GM21717 (cell line): ENCODE data around the gene MAP3K13.
A peak's percentile ranks its signal among the peaks of the same experiment; 100 is the strongest.

Experiments
- ATAC-seq: cut with Tn5 transposase; IDR thresholded peaks from one replicate; pipeline ENCODE4 v1.9.1; 2021; ENCODE audit warnings: mild to moderate bottlenecking, moderate library complexity; ENCODE audit not compliant: unreplicated experiment

Gene MAP3K13, protein sequence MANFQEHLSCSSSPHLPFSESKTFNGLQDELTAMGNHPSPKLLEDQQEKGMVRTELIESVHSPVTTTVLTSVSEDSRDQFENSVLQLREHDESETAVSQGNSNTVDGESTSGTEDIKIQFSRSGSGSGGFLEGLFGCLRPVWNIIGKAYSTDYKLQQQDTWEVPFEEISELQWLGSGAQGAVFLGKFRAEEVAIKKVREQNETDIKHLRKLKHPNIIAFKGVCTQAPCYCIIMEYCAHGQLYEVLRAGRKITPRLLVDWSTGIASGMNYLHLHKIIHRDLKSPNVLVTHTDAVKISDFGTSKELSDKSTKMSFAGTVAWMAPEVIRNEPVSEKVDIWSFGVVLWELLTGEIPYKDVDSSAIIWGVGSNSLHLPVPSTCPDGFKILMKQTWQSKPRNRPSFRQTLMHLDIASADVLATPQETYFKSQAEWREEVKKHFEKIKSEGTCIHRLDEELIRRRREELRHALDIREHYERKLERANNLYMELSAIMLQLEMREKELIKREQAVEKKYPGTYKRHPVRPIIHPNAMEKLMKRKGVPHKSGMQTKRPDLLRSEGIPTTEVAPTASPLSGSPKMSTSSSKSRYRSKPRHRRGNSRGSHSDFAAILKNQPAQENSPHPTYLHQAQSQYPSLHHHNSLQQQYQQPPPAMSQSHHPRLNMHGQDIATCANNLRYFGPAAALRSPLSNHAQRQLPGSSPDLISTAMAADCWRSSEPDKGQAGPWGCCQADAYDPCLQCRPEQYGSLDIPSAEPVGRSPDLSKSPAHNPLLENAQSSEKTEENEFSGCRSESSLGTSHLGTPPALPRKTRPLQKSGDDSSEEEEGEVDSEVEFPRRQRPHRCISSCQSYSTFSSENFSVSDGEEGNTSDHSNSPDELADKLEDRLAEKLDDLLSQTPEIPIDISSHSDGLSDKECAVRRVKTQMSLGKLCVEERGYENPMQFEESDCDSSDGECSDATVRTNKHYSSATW

DNA sequence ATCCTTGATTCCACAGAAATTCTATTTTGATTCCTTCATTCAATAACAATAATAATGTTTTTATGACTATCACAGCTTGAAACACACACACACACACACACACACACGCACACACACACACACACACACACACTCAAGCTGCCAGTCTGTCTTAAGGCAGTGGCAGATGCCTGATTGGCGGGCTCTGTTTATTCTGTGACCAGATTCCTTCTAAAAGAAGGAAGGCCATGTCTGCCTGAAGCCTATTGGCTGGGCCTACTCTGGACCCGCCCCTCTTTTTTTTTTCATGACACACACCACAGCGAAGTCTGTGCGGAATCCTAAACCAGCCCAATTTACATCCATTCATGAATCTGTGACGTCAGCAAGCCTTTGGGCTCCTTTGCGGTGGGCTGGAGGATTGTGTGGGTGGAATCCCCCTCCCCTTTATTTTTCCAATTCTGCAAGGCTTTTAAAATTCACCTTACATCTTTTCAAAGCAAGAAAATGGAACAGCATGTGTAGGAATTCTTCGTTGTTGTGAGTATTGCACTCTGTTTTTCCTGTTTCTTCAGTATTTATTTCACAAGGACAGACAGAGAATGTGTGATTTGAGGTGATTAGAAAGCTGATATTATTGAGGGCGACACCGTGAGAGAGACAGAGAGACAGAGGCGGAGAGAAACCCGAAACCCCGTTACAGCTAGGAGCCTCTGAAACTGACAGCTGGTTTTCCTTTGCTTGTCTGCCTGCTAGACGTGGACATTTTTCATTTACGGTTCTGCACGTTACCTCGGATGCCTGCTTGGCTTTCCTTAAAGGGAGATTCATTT, at the start of gene MAP3K13:
Gene MAP3K13, plus strand, starts transcription at position 287 of the 812 bp plus-strand sequence. CDS start 65,446 bp downstream, outside the sequence.
- ATAC-seq: peak; percentile 96

DNA sequence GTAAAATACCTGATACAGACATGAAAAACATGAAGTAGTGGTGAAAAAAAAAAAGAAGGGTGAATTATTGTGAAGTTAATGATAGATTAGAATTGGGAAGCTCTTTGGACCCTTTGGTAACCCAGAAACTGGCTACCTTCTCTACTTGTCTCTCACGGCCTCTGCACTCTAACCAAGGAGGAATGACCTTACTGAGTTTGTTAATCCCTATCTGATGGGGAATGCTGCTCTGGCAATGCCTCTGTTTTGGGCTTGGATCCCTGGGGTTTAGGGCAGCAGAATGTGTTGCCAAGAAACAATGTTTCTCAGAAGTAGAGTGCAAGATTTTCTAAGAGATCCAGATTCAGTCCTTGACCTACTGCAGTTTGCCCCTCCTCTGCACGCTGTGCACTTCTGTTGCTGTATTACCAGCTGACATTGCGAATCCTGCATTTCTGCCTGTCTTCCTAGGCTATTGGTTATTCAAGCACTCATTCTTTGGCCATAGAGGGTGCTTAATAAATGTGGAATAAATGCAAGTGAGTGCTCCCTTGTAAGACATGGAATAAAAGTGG, 49.2 kb upstream of the MAP3K13 start:
- ATAC-seq: no peak

DNA sequence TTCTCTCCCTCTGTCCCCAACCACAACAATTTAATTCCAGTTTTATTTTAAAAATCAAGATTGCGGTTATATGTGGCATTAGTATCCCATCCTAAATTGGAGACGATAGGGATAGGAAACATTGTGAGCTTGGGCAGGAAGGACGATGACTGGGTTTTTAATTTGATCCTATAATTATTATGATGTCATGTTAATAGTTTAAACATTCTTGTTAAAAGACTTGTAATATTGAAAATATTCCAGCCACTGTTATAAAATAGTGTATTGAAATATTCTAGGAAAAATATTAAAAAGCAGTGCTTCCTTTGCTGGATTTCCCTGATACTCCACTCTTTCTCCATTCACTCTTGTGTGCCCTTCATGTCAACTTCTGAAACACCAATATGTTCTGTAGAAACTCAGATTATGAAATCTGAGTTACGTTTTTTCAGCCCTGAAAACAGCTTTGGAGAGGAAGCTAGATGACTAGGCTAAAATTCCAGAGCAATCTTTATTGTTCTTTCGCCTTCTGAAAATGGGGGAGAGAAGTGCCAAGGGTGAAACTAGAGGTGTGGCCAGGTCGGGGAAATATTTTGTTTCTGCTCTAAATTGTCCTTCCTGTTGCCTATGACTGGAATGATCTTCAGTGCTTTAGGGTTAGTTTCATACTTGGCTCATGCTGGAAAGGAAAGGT, 46.1 kb upstream of the MAP3K13 start:
- ATAC-seq: no peak

DNA sequence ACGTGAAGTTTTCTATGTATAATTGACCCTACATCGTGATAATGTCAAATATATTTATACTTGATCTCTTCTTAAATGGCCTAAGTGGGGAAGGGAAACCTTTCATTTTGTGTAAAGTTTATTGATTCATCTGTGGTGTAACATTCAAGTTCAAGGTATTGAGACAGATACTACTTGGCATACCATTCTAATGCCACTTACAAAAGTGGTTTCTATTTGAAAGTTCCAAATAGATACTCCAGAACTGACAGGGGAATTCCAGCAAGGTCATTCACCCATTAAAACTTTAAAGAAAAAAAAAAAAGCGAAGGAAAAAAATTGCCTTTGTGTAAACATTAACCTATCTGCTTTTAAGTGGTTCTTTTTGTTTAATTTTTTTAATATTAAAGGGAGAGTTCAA, 45.3 kb upstream of the MAP3K13 start:
- ATAC-seq: no peak

DNA sequence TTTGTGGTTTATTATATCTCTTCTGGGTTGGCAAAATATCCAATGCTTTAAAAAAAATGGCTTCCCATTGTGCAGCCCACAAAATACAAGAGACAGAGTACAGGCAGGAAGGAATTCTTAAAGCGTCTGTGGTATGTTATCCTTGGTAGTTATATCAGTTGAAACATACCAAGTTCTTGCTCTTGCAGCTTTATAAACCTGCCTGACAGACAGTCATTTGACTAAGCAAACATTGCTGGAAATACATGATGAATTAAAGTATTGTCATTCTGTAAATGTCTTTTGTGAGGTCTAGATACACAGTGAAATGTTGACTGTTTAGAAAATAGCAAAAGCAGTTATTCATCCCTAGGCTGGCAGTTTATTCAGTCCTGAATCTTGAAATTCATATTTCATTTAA, 44.8 kb upstream of the MAP3K13 start:
- no peak for ATAC-seq

DNA sequence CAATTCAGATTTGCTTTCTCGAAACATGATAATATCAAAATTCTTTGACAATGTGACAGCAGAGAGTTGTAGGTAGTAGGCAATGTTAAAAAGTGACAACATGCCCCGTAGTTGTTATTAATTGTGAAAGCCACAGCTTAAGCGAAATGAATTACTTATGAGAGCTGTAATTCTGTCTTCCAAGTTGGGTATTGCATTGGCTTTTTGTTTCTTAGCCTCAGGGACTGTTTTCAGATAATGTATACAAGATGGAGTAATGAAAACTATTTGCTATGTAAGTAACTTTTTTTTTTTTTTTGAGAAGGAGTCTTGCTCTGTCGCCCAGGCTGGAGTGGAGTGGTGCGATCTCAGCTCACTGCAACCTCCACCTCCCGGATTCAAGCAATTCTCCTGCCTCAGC, 43.1 kb upstream of the MAP3K13 start:
- no peak for ATAC-seq

DNA sequence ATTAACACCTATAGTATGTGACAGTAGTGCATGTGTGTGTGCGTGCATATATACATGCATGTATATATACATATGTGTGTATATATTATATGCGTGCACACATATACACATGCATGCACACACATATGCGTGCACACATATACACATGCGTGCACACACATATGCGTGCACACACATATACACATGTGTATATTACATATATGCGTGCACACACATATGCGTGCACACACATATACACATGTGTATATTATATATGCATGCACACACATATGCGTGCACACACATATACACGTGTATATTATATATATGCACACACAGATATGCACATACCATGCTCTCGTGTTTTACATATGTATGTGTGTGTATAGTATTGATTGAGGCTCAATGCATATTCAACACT, 42.0 kb upstream of the MAP3K13 start:
- no peak for ATAC-seq

DNA sequence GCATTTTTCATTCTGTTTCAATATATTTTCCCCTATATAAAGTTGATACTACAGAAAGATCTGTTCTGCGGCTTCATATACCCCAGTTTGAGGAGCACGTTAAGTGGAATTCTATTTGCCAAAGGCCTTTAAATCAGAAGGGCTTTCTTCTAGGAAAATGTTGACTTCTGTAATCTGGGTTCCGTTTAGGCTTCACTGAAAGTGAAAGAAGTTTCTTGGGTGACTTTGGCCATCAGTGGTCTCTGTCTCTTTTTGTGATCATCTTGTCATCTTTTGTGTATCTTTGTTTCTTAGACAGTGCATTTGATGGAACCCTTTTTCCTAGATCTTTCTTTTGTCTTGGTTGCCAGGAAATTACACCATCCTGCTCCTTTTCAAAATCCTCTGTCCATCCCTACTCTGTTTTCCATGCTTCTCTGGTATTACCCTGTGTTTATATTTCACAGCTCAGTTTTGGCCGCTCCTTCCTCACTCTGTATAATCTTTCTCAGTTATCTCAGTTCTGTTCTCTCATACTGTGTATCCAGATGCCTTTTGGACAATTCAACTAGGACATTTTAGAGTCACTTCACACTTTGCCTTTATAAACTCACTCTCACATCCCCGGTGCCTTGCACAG, 40.7 kb upstream of the MAP3K13 start:
- no peak for ATAC-seq

DNA sequence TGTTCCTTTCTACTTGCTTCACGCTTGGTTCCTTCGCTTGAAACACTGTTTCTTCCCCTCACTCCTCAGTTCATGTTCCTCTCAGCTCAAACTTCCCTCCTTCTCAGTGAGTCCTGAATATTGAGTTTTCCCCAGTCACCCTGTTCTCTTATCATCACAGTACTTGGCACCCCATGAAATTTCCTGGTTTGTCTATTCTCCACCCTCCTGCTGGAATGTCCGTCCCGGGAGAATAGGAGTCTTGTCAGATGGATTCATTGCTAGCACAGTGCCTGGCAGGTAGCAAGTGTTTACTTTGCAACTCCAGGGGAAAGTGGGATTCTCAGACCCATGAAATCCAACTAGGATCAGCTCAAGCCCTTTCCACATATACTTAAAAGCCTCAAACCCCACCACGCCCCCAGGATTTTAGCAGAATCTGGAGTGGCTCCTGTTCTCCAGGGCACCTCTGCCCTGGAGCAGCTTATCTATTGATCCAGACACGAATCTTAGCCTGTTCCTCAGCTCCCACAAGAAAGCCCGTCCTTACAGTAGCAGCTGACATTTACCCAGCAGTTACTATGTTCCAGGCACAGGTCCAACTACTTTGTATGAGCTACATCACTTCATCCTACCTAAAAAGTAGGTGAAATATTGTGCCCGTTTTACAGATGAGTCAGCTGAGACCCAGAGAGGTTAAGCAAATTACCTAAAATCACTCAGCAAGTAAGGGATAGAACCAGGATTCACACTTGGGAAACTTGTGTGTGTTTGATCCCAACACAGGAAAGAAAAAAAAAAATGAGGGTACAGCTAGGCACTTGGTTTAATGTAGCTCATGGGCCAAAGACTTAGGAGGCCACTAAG, 36.8 kb upstream of the MAP3K13 start:
- no peak for ATAC-seq

DNA sequence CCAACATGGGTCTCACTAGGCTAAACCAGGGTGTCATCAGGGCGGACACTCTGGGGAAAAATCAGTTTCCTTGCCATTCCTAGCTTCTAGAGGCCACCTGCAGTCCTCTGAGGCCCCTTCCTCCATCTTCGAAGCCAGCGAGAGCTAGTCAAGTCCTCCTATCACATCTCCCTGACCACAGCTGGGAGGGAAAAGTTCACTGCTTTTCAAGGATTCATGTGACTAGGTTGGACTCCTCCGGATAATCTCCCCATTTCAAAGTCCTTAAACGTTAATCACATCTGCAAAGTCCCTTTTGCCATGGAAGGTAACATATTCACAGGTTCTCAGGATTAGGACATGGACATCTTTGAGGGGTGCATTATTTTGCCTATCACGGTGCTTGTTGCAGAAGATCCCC, 35.9 kb upstream of the MAP3K13 start:
- ATAC-seq: no peak

DNA sequence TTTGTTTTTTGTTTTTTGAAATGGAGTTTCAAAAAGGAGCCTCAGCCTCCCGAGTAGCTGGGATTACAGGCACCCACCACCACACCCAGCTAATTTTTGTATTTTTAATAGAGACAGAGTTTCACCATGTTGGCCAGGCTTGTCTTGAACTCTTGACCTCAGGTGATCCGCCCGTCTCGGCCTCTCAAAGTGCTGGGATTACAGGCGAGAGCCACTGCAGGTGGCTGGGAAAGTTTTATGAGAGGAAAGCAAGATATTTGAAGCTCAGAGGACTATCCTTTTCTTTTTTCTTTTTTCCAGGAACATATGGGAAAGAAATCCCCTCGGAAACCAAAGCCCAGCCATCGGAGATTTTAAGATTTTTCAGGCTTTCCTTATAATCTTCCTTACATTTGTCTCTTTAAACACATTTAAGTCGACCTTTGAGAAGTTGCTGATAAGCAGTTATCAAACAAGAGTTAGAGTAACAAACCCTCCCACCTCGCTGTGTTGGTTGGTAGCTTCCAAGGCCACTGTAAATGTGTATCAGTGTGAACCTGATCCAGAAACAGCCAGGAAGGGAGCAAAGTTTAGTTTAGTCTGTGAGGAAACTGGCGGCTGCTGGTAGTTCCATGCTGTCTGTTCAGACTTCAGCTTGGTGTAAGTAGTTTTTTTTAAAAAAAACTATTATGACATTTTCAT, 34.5 kb upstream of the MAP3K13 start:
- ATAC-seq: no peak

DNA sequence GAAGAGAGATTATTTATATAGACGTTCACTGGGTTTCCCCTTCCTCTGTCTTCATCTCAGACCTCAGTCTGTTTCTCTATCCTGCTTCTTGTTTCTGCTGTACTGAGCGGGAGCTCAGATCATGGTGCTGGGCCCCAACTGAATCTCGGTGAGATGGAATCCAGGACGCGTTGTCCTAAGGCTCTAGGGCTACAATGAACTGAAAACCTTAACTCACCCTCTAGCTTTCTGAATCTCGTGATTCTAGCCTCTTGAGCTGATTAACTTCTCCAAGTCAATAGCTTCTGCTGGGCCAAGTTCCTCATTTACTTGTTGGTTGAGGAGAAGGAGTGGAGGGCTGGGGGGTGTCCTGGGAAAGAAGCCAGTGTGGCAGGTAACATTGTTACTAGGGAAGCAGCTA, 32.7 kb upstream of the MAP3K13 start:
- no peak for ATAC-seq

DNA sequence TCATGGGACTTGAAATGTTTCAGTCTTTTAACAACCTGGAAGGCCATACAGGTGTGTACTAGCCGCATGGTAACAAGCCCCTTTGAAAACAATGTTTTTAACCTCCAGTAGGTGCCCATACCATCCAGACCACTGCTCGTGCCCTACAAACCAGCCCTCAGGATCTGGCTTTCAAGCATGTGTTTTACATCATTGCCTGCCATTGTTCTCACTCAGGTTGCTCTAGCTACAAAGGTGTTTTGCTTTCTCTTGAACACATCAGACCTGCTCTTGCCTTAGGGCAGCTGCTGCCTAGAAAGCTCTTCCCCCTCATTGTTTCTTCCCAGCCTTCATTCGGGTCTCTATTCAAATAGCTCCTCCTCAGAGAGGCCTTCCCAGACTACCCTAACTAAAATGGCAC, 32.3 kb upstream of the MAP3K13 start:
- ATAC-seq: no peak

DNA sequence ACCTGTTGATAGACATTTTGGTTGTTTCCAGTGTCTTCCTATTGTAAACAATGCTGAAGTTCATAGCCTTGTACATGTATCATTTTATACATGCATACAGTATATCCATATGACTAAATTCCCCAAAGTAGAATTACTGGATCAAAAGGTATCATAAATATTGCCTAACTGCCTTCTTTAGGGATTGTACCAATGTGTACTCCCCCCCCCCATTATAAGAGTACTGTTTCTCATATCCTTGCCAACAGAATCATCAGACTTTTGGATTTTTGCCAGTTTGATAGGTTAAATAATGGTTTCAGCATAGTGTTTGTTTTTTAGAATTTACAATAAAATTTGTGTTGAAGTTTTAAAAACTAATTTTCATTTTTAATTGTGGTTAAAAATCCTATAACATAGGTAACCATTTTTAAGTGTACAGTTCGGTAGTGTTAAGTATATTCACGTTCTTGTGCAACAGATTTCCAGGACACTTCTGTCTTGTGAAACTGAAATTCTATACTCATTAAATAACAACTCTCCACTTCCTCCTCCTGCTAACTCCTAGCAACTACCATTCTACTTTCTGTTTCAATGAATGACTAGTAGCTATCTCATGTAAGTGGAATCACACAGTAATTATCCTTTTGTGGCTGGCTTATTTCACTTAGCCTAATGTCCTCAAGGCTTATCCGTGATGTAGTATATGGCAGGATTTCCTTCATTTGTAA, 30.8 kb upstream of the MAP3K13 start:
- ATAC-seq: peak; percentile 95

DNA sequence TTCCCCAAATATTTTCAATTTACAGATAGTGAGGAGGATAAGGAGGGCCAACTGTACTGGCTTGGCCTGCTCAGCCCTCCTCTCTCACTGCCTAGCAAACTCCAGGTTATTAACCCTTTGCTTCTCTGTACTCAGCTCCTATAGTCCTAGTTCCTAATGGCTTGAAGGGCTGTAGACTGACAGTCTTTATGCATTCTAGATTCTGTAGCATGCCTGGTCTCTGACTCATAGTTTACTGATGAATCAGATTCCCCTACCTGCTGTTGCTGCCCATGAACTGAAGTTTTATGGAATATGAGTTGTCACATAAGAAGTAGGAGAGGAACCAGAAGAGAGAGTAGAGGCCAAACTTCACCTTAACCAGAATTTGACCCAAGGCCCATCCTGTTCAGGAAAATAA, 27.1 kb upstream of the MAP3K13 start:
- ATAC-seq: no peak

DNA sequence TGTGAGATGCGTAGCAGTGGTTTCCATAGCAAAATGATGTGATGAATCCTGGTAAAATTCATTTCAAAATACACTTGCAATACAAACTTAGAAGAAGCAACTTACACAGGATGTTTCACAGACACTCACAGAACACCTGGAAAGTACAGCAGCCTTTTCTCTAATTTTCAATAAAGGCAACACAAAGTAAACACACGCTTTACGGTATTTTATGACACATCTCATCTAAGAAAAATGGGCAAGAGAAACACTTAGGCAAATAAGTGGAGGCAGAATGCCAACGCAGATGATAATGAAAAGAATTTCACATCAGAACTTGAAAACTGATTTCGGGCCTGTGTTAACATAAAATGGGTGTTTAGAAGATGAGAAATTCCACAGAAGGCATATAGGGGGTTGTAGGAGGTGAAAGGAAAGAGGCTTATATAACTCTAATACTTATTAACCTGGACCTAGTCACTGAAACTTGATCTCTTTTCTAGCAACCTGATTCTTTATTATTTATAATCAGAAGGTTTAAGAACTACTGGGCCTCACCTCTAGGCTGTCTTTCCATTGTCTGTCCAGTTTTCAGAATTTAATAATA, 25.6 kb upstream of the MAP3K13 start:
- no peak for ATAC-seq

DNA sequence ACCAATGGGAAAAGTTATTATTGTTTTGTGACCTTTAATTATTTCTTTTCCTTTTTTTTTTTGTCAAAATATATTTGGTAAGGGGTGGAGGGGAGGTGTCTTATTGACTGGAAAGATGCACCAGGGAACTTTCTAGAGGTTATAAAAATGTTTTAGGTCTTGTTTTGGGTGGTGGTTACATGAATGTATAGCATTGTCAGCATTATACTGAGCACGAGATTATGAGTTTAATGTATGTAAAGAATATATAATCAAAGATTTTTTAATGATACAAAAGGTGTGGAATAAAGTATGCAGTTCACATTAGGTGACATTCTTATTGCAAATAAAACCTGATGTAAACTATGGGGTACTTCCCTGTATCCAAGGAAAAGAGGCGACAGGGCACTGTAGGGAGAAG, 23.0 kb upstream of the MAP3K13 start:
- ATAC-seq: no peak
